Breast epithelium (tissue), 4 donors: ENCODE data around the gene IFI44. TPM values are rescaled to one million over a fixed set of nuclear protein-coding genes. Genes with fewer than 3 reads are reported as not detected.

Source experiments
- DNase-seq, 2 donors: peaks; one replicate each; pipeline ENCODE4 v3.0.0-alpha.2; 2019; ENCODE audit warnings: low spot score in 2 of 2
- H3K27ac ChIP-seq, 2 donors: fragments of 200-600 bp; sonication (generic) in 1 of 2; one replicate each; pipeline ENCODE4 v1.5.1; 2016 to 2019; ENCODE audit warnings: mild to moderate bottlenecking in 1 of 2
- H3K27me3 ChIP-seq, 2 donors: fragments of 200-600 bp; sonication (generic) in 1 of 2; one replicate each; pipeline versions ENCODE4 v1.5.1 to v1.6.0; 2017 to 2019; ENCODE audit warnings: control low read depth in 1 of 2, mild to moderate bottlenecking in 1 of 2
- H3K36me3 ChIP-seq: fragments of 200-600 bp; one replicate; pipeline ENCODE4 v1.5.1; 2019
- H3K4me1 ChIP-seq, 2 donors: fragments of 200-600 bp; sonication (generic); one replicate each; pipeline ENCODE4 v1.5.1; 2016 to 2019; ENCODE audit warnings: control low read depth in 1 of 2
- H3K4me3 ChIP-seq, 3 donors: fragments of 200-600 bp; sonication (generic); 1 replicate in 2 of 3; 2 replicates in 1 of 3; pipeline ENCODE4 v1.5.1; 2016 to 2019; ENCODE audit warnings: mild to moderate bottlenecking in 3 of 3, moderate library complexity in 2 of 3
- H3K9me3 ChIP-seq, 2 donors: fragments of 200-600 bp; sonication (generic) in 1 of 2; one replicate each; pipeline ENCODE4 v1.5.1; 2016 to 2019; ENCODE audit warnings: control low read depth in 1 of 2
- POLR2A ChIP-seq: fragments of 450-650 bp; IDR thresholded peaks from one replicate; pipeline ENCODE4 v1.6.1; 2016; ENCODE audit warnings: antibody characterized with exemption, mild to moderate bottlenecking, moderate library complexity
- POLR2AphosphoS5 ChIP-seq, 3 donors: sonication (generic); formaldehyde crosslinking; IDR thresholded peaks; one replicate each; pipeline ENCODE4 v1.6.1; 2017; ENCODE audit warnings: antibody characterized with exemption in 3 of 3
- intact Hi-C: fragments of 100-400 bp; cut with DNase I; formaldehyde crosslinking; loops from one replicate; pipeline ENCODE4 v1.15.1; 2023; ENCODE audit warnings: low total_unique reads
- total RNA-seq, 3 donors: library from RNA; depleted of rRNA; stranded (reverse); fragments of >200 nt; gene quantifications; one replicate each; pipeline ENCODE4 v1.1.0, GENCODE V29; 2016
- TF ChIP-seq, protein P1 (sequence below), 3 donors: fragments of 450-650 bp; IDR thresholded peaks; one replicate each; pipeline ENCODE4 v1.5.1; 2016 to 2017; ENCODE audit warnings: antibody characterized with exemption in 3 of 3, mild to moderate bottlenecking in 3 of 3, moderate library complexity in 3 of 3

The IFI44 gene
- total RNA-seq, 3 donors from 2014 or later: 20.0 to 25.3 (median 24.0) TPM

GRCh38 chr1:78607334-78607927 is 42.2 kb upstream of the IFI44 start:
- DNase-seq: no peak
- intact Hi-C loops: loop anchor here (10.0 kb wide), 1 partner anchor 463 kb away; no protein-coding TSS in a partner anchor
- no peak overlapping the region for H3K27ac ChIP-seq

DNA sequence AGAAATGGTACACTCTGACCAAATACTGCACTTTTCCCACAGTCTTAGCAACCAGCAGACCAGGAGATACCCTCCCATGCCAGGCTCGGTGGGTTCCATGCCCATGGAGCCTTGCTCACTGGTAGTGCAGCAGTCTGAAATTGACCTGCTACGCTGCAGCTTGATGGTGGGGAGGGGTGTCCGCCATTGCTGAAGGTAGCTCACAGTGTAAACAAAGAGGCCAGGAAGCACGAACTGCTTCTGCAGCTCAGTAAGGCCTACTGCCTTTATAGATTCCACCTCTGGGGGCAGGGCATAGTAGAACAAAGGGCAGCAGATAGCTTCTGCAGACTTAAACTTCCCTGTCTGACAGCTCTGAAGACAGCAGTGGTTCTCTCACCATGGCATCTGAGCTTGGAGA is 41.7 kb upstream of the IFI44 start:
- H3K4me3 ChIP-seq: no peak overlapping the region
- DNase-seq: no peak
- H3K4me1 ChIP-seq: no peaks in the 10 kb centered on the region
- no peaks in the 10 kb centered on the region for H3K27me3 ChIP-seq
- TF ChIP-seq POLR2A: no peak
- TF ChIP-seq, protein P1, sequence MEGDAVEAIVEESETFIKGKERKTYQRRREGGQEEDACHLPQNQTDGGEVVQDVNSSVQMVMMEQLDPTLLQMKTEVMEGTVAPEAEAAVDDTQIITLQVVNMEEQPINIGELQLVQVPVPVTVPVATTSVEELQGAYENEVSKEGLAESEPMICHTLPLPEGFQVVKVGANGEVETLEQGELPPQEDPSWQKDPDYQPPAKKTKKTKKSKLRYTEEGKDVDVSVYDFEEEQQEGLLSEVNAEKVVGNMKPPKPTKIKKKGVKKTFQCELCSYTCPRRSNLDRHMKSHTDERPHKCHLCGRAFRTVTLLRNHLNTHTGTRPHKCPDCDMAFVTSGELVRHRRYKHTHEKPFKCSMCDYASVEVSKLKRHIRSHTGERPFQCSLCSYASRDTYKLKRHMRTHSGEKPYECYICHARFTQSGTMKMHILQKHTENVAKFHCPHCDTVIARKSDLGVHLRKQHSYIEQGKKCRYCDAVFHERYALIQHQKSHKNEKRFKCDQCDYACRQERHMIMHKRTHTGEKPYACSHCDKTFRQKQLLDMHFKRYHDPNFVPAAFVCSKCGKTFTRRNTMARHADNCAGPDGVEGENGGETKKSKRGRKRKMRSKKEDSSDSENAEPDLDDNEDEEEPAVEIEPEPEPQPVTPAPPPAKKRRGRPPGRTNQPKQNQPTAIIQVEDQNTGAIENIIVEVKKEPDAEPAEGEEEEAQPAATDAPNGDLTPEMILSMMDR (IDR thresholded peaks at IDR 0.05): no peak
- TF ChIP-seq POLR2AphosphoS5 (IDR thresholded peaks at IDR 0.05): no peak
- H3K27ac ChIP-seq: no peak overlapping the region
- no peaks in the 10 kb centered on the region for H3K36me3 ChIP-seq
- H3K9me3 ChIP-seq: no peaks in the 10 kb centered on the region
- intact Hi-C loops: loop anchor here (10.0 kb wide), 1 partner anchor 463 kb away; no protein-coding TSS in a partner anchor

More at GRCh38 chr1:78607334-78607927, 42.2 kb upstream of the IFI44 start:
- Histone ChIP-seq H3K9me3 (no peaks in the 10 kb centered on the region), H3K36me3 (no peaks in the 10 kb centered on the region), H3K27me3 (no peaks in the 10 kb centered on the region), H3K4me1 (no peaks in the 10 kb centered on the region), H3K4me3 (no peak overlapping the region)
- TF ChIP-seq POLR2A: no peak
- TF ChIP-seq, protein P1 (IDR thresholded peaks at IDR 0.05): peak; percentile 61 to 77 (median 64)

DNA sequence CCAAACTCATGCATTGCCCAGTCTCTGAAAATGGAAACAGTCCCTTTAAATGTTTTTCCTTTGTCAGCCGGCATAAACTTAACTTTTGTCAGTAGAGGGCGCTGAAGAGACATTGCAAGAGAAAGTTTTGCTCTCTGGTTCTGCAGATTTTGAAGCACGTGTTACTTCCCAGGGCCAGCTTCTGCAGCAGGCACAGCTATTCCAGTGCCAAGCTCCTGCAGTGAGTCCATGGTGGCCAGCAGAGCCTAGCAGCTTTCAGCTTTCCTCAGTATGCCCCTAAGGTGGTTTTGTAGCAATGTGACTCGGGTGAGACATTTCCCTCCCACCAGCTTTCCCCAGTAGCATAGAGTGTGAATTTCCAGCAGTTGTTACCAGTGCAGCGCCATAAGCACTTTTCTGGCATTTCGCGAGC is 32.0 kb upstream of the IFI44 start:
- Histone ChIP-seq H3K27me3 (no peaks in the 10 kb centered on the region), H3K9me3 (no peaks in the 10 kb centered on the region), H3K4me3 (no peak overlapping the region), H3K27ac (no peak overlapping the region), H3K36me3 (no peaks in the 10 kb centered on the region), H3K4me1 (no peaks in the 10 kb centered on the region)
- intact Hi-C loops: no loop called here
- TF ChIP-seq POLR2AphosphoS5 (IDR thresholded peaks at IDR 0.05): no peak
- TF ChIP-seq, protein P1 (IDR thresholded peaks at IDR 0.05): peak; percentile 73 to 91 (median 74)
- peak in 1 of 2 donors; percentile 44 for DNase-seq

- peak overlapping the region in 2 of 3 donors; percentile 44 to 57 for H3K4me3 ChIP-seq
- intact Hi-C loops: no loop called here
- H3K4me1 ChIP-seq: no peaks in the 10 kb centered on the region
Observed at GRCh38 chr1:78619032-78619431, 30.6 kb upstream of the IFI44 start.

GRCh38 chr1:78619446-78619802 is 30.2 kb upstream of the IFI44 start:
- intact Hi-C loops: no loop called here
- Histone ChIP-seq H3K27me3 (no peaks in the 10 kb centered on the region), H3K4me1 (no peaks in the 10 kb centered on the region), H3K36me3 (no peaks in the 10 kb centered on the region), H3K9me3 (no peaks in the 10 kb centered on the region), H3K4me3 (peak overlapping the region; percentile 37 to 57 (median 44)), H3K27ac (peak overlapping the region; percentile 74 to 79)
- TF ChIP-seq, protein P1 (IDR thresholded peaks at IDR 0.05): no peak
- TF ChIP-seq POLR2AphosphoS5 (IDR thresholded peaks at IDR 0.05) (no peak), POLR2A (no peak)
- DNase-seq: no peak

More at GRCh38 chr1:78619032-78619431, 30.6 kb upstream of the IFI44 start:
- Histone ChIP-seq H3K27ac (peak overlapping the region; percentile 74 to 79), H3K27me3 (no peaks in the 10 kb centered on the region), H3K36me3 (no peaks in the 10 kb centered on the region), H3K9me3 (no peaks in the 10 kb centered on the region)
- no peak for DNase-seq
- TF ChIP-seq POLR2AphosphoS5 (IDR thresholded peaks at IDR 0.05) (no peak), POLR2A (no peak)
- TF ChIP-seq, protein P1 (IDR thresholded peaks at IDR 0.05): no peak
